HL-60 (cell line): ENCODE data around the gene ERBB4.

ENCODE experiments used
- CTCF ChIP-seq: IDR thresholded peaks from one replicate; pipeline ENCODE4 v1.5.1; 2011; ENCODE audit warnings: low read length, control low read depth, inconsistent platforms; ENCODE audit not compliant: insufficient read depth
- TF ChIP-seq, protein P1 (sequence below): IDR thresholded peaks from 2 replicates; pipeline ENCODE4 v1.6.1; 2012; ENCODE audit warnings: low read depth; ENCODE audit not compliant: insufficient replicate concordance

GRCh38 chr2:212549463-212549862 is 10.9 kb upstream of the ERBB4 start:
- TF ChIP-seq, protein P1, sequence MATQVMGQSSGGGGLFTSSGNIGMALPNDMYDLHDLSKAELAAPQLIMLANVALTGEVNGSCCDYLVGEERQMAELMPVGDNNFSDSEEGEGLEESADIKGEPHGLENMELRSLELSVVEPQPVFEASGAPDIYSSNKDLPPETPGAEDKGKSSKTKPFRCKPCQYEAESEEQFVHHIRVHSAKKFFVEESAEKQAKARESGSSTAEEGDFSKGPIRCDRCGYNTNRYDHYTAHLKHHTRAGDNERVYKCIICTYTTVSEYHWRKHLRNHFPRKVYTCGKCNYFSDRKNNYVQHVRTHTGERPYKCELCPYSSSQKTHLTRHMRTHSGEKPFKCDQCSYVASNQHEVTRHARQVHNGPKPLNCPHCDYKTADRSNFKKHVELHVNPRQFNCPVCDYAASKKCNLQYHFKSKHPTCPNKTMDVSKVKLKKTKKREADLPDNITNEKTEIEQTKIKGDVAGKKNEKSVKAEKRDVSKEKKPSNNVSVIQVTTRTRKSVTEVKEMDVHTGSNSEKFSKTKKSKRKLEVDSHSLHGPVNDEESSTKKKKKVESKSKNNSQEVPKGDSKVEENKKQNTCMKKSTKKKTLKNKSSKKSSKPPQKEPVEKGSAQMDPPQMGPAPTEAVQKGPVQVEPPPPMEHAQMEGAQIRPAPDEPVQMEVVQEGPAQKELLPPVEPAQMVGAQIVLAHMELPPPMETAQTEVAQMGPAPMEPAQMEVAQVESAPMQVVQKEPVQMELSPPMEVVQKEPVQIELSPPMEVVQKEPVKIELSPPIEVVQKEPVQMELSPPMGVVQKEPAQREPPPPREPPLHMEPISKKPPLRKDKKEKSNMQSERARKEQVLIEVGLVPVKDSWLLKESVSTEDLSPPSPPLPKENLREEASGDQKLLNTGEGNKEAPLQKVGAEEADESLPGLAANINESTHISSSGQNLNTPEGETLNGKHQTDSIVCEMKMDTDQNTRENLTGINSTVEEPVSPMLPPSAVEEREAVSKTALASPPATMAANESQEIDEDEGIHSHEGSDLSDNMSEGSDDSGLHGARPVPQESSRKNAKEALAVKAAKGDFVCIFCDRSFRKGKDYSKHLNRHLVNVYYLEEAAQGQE, result no peak
- no peak for TF ChIP-seq CTCF
